Stimulated activated CD8-positive, alpha-beta memory T cell treated with anti-CD3 and anti-CD28 coated beads, Interleukin-15, amount 100 ng/mL, for 4 hours (primary cell): Measurements from ENCODE around the gene WHRN.

Experiments
- DNase-seq, 2 donors: peaks; one replicate each; pipeline ENCODE4 v3.0.0-alpha.2; 2020; ENCODE audit warnings: low read depth in 2 of 2

Gene WHRN

GRCh38 chr9:114397848-114398605 is 107.2 kb downstream of the WHRN start:
- DNase-seq, result peak; percentile 90

GRCh38 chr9:114397219-114397847 is 107.9 kb downstream of the WHRN start:
- DNase-seq, result no peak

GRCh38 chr9:114396558-114397218 is 108.6 kb downstream of the WHRN start:
- no peak for DNase-seq

GRCh38 chr9:114395768-114396167 is 109.5 kb downstream of the WHRN start:
- no peak for DNase-seq

- no peak for DNase-seq
Measured at GRCh38 chr9:114395334-114395617, 110.0 kb downstream of the WHRN start.

GRCh38 chr9:114394523-114395333 is 110.5 kb downstream of the WHRN start:
- DNase-seq, result no peak

- DNase-seq, result no peak
Measured at GRCh38 chr9:114392749-114393112, 112.5 kb downstream of the WHRN start.

- DNase-seq, result no peak
Measured at GRCh38 chr9:114390952-114391351, 114.3 kb downstream of the WHRN start.

GRCh38 chr9:114389612-114390368 is 115.5 kb downstream of the WHRN start:
- DNase-seq, result no peak

- no peak for DNase-seq
Measured at GRCh38 chr9:114388764-114389375, 116.4 kb downstream of the WHRN start.

GRCh38 chr9:114388357-114388682 is 117.0 kb downstream of the WHRN start:
- no peak for DNase-seq

- DNase-seq, result peak; percentile 65 to 68
Measured at GRCh38 chr9:114387680-114388356, 117.5 kb downstream of the WHRN start, which contains the start of gene AKNA. AKNA (minus strand) TSS chr9:114387982; CDS start chr9:114381333, 6,649 bp downstream.

- DNase-seq, result no peak
Measured at GRCh38 chr9:114386886-114387679, 118.2 kb downstream of the WHRN start.

GRCh38 chr9:114386361-114386885 is 118.8 kb downstream of the WHRN start:
- no peak for DNase-seq

GRCh38 chr9:114385397-114386181 is 119.7 kb downstream of the WHRN start:
- peak; percentile 74 to 88 for DNase-seq

GRCh38 chr9:114384836-114385396 is 120.4 kb downstream of the WHRN start:
- no peak for DNase-seq

- DNase-seq, result no peak
Measured at GRCh38 chr9:114384341-114384740, 120.9 kb downstream of the WHRN start.

GRCh38 chr9:114383521-114384231 is 121.6 kb downstream of the WHRN start:
- no peak for DNase-seq
